ENCODE results near the gene CFLAR.

CFLAR gene

DNA sequence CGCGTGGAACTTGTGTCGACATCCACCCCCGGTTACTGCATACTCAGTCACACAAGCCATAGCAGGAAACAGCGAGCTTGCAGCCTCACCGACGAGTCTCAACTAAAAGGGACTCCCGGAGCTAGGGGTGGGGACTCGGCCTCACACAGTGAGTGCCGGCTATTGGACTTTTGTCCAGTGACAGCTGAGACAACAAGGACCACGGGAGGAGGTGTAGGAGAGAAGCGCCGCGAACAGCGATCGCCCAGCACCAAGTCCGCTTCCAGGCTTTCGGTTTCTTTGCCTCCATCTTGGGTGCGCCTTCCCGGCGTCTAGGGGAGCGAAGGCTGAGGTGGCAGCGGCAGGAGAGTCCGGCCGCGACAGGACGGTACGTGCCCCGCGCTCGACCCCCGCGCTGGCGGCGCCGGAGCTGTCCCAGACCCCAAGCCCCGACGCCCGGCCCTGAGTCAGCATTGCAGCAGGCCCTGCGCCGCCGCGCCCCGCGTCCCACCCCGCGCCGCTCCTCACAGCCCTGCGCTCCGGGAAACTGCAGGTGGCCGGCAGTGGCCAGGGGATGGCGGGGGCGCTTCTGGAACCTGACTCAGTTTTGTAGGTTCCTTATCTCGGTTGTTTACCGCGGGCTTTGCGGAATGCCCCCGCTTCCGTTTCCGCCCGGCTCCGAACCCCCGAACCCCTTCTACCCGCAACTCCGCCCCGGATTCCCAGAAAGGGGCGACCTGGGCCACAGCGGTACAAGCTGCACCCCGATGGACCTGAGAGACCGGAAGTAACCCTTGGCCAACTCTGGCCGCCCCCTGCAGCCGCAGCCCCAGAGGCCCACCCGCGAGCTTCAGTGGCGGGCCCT is at the start of gene CFLAR:
Gene CFLAR, plus strand, starts transcription at position 50 of the 844 bp plus-strand sequence. CDS start 13,702 bp downstream, outside the sequence.
- DNase-seq: peak; percentile 85

DNA sequence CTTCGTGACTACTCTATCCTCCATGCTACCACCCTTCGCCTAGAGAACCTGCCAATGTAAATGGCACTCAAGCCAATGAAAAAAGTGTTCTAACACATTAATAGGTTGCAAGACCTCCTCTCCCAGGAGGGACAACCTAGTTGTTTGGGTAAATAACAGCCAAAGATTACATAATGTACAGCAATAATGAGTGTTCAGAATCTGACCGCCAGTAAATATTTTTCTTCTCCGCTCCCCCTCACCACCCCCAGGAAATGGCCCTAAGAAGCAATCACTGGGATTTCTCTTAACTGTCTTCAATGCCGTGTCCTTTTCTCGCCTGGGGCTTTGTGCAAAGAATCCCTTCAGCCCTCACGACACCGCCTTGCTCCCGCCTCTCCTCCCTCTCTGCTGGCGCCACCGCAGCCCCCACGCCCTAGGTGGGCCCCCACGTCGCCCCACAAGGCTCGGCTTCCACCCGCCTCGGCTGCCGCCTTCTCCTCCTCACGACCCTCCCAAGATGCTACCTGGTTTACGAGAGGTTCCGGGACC is 45.0 kb upstream of the CFLAR start:
- DNase-seq: no peak

DNA sequence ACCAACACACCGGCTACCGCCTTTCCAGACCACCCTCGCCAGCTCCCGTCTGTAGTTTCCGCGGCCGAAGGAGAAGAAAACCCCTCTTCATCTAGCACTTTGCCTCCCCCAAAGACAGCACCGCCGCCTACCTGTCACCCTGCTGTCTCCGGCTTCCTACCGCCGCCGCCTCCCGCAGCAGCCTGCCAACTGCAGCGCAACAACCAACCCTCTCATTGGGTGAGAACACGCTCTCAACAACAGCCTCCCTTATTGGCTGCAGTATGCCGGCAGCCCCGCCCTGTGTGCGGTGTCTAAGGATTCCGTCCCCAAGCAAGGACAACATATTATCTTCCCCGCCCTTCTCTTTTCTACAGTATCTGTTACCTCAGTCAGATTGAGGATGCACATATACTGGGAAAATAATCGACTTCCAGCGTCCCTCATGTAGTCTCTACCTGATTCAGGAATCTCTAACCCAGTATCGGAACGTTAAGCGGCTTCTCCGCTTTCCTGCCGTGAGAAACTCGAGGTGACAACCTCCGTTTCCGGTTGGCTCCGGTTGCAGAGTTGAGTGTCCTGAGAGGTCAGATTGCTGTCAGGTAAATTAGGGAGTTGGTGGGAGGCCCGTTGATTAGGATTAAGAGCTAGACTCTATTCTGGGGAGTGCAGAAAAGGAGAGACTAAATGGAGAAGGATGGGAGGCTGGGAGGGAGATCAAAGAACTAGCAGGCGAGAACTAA is 44.3 kb upstream of the CFLAR start, which contains the start of the genes HYCC2 and NDUFB3:
Gene HYCC2, minus strand, starts transcription at position 193 of the 722 bp plus-strand sequence. CDS start 47,662 bp downstream, outside the sequence.
Gene NDUFB3, plus strand, starts transcription at position 523 of the 722 bp plus-strand sequence. CDS start 6,882 bp downstream, outside the sequence.
- DNase-seq: peak; percentile 91

DNA sequence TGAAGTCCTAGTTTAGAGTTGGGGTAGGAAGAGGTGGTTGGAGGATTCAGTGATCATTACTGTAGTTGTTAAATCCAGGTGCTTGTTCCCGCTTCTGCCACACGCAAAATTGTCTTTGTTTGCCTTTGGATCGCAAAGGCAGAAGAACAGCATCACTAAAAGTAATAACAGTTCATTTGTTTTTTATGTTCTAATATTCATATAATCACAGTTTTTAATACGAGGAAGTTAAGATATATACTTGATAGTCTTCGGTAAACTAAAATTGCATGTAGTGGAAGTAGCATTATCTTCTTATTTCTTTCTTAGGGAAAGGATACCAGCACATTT is 43.8 kb upstream of the CFLAR start:
- DNase-seq: no peak

DNA sequence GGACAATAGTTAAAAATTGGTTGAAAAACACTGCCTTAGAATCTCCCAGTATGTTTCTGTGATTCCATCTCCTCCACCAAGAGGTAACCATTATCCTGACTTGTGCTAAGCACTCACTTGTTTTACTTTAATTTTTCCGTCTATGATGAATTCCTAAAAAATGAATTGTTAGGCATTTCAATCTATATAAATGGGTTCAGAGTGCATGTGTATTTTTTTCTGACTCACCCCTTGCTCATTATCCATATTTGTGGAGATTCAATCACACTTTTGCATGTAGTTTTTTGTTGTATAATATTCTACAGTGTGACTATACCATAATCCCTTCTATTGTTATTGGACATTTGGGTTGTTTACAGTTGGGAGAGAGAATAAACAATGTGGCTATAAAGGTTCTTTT is 42.9 kb upstream of the CFLAR start:
- DNase-seq: no peak

DNA sequence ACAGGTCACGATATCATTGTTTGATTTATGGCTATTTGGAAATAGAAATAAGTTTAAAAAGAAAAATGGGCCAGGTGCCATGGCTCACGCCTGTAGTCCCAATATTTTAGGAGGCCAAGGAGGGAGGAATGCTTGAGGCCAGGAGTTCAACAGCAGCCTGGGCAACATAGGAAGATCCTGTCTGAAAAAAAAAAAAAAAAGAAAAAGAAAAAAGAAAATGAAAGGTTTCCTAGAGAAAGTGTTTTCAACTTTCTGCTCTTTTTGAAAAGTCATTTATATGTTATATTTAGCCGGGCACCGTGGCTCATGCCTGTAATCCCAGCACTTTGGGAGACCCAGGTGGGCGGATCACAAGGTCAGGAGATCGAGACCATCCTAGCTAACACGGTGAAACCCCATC is 41.0 kb upstream of the CFLAR start:
- DNase-seq: no peak

DNA sequence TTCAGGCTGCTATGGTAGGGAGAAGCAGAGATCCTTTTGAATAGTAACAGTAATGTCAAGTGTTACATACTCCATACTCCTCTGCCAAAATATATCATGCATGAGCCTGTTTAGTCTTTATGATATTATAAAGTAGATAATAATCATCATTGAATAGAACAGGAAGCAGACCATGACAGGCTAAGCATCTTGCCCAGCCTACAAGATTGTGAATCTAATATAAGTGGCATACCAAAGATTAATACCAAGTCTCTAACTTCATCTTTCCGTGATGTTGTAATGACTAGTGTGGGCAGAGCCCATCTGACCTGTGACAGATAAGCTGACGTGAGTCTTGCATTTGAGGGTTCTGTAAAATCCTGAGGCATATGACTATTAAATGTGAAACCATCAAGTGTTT is 31.1 kb upstream of the CFLAR start:
- DNase-seq: no peak

DNA sequence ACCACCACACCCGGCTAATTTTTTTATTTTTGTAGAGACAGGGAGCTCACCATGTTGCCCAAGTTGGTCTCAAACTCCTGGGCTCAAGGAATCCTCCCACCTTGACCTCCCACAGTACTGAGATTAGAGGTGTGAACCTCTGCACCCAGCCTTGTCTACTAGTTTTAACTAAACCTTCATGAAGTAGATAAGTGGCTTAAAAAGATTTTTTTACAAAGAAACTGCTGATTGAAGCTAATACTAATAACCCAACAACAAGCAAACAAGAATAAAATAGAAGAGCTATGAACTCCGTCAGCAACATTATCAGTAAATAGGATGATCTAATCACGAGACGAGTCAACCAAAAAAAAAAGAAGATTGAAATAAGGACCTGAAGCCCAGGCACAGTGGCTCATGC is 25.4 kb upstream of the CFLAR start:
- no peak for DNase-seq

DNA sequence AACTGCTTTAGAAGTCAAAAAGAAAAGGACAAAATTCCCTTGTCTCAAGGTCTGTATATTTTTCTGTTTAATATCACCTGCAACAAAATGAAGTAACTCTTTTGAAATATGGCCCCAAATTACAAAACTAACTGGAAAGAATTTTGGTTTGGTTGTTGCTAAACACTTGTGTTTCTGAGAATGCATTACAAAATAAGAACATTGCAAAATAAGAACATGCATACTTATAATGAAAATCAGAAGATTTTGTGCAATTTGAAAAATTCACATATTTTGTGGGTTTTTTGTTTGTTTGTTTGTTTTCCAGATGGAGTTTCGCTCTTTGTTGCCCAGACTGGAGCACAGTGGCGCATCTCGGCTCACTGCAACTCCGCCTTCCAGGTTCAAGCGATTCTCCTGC is 22.4 kb upstream of the CFLAR start:
- no peak for DNase-seq

DNA sequence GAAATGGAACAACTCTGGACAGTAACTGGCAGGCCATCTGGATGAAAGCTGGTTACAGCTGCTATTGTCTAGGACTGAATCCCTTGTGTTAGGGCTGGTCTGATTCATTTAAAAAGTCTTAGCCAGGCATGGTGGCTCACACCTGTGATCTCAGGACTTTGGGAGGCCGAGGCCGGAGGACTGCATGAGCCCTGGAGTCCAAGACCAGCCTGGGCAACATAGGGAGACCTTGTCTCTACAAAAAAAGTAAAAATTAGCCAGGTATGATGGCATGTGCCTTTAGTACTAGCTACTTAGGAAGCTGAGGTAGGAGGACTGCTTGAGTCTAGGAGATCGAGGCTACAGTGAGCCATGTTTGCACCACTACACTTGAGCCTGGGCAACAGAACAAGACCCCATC is 15.5 kb upstream of the CFLAR start:
- no peak for DNase-seq

DNA sequence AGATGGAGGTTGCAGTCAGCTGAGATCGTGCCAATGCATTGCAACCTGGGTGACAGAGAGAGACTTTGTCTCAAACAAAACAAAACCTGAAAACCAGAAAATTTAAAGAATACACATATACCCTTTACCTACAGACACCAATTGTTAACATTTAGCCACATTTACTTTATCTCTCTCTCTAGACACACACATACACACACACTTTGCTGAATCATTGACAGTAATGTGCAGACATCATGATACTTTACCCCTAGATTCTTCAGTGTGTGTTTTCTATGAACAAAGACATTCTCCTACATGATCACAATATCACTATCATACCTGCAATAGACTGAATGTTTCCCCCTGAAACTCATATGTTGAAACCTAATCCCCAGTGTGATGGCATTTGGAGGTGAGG is 10.2 kb upstream of the CFLAR start:
- no peak for DNase-seq

DNA sequence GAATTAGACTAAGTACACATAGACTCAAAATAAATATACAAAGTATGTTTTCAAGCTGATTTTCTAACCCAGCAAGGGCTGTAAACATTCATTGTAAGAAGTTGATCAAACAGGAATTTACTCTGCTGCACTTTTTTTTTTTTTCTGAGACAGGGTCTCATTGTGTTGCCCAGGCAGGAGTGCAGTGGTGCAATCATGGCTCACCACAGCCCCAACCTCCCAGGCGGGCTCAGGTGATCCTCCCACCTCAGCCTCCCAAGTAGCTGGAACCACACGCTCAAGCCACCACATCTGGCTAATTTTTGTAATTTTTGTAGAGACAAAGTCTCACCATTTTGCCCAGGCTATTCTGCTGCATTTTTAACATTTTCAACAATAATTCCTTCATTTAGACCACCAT is 8.3 kb upstream of the CFLAR start:
- DNase-seq: no peak

DNA sequence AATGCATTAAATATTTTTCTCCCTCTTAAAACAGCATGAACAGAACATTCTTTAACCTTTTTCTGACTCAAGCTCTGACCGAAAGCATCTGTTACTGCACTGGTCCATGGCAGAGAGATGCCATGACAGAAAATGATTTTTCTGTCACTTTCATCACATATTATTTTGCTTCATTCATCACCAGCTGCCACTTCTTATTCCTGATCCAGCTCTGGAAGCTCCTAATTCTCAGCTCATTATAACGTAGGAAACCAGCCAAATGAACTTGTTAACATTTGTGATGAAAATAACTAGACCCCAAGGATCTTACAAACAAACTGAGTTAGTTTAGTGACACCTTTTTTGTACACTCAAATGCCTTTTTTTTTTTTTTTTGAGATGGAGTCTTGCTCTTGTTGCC is 7.6 kb upstream of the CFLAR start:
- no peak for DNase-seq

DNA sequence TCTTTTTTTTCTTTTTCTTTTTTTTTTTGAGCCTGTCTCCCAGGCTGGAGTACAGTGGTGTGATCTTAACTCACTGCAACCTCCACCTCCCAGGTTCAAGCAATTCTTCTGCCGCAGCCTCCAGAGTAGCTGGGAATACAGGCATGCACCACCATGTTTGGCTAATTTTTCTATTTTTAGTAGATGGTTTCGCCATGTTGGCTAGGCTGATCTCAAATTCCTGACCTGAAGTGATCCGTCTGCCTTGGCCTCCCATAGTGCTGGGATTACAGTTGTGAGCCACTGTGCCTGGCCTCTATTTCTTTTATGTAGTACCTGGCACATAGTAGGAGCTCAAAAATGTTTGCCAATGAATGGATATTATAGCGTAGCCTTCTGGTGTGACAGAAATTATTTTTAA is 6.8 kb upstream of the CFLAR start:
- DNase-seq: no peak

DNA sequence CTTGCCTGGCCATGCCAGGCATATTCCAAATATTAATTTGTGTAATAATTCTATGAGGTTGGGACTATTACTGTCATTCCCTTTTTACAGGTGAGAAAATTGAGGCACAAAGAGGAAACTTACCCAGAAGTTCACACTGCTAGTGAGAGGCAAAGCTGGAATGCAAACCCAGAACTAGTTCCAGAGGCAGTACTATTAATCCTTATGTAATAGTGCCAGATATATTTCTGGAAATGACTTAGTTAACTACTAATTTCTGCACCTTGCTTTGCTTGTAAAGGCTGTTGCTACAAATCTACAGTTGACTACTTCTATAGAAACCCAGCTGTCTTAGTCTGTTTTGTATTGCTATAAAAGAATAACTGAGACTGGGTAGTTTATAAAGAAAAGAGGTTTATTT is 5.3 kb upstream of the CFLAR start:
- no peak for DNase-seq

DNA sequence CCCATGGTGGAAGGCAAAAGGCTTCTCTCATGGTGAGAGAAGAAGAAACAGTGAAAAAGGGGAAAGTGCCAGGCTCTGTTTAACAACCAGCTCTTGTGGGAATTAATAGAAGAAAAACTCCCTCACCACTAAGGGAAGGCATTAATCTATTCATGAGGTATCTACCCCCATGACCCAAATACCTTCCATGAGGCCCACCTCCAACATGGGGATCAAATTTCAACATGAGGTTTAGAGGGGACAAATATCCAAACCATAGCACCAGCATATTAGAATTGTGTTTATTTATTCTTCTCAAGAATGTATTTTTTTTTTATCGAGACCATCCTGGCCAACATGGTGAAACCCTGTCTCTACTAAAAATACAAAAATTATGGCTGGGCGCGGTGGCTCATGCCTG is 4.9 kb upstream of the CFLAR start:
- no peak for DNase-seq

DNA sequence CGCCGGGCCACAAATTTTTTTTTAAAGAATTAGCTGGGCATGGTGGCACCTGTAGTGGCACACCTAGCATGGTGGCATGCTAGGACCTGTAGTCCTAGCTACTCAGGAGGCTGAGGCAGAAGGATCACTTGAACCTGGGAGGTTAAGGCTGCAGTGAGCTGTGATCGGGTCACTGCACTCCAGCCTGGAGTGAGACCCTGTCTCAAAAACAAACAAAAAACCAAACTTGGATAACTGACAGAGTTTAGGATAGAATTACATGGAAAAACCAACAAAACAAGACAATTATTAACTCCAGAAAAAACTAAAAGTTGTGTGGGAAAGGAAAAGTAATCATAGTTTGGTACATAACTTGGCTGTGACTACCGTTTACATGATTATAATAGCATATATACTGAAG is 1.6 kb upstream of the CFLAR start:
- DNase-seq: no peak

DNA sequence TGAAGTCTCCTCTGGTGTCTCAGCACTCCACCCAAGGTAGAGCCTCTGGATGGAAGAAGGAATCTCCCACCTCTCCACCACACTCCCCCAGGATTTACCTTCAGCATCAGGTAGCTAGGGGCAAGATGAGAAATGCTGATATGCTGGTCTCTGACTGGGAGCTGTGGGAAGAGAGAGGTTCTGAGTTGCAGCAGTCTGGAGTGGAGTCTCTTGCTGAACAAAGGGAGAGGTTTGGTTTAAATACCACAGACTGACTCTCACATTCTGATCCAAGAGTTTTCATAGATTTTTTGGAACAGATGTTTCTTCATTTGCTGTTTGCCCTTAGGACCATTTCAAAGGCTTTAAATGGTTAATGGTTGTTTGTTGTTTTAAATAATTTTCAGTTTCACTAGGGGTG is 1.1 kb upstream of the CFLAR start:
- no peak for DNase-seq

DNA sequence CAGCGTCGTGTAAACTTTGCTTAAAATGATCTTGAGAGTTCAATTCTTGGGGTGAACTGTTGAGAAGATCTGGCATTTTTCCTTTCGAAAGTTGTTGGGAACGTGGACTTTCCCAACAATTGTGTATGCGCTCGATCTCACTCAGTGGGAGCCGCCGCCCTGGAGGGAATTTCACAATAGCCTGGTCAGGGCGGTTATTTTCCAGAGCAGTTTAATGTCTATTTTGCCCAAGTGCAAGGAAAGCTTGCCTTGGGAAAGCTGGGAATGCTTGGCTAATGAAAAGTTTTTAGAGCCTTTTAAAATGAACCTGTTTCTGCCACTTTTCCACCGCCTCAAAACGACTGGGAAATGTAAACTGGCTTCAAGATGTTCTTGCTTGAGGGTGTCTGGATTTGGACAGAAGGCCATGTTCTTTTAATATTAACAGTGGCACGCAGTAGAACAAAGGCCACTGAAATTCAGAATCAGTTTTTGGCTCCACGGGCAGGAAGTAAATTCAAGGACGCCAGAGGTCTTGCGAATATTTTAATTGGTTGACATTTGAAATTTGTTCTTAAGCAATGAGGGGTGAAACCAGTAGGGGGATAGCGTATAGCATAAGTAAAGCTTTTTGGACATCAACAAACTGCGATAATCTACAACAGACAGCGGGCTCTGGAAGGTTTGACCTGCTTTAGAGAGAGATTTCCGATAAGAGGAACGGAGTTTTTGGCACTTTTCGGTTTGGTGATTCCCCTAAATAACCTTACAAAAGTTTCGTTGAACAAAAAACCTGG is 1.2 kb downstream of the CFLAR start:
- peak; percentile 41 for DNase-seq

DNA sequence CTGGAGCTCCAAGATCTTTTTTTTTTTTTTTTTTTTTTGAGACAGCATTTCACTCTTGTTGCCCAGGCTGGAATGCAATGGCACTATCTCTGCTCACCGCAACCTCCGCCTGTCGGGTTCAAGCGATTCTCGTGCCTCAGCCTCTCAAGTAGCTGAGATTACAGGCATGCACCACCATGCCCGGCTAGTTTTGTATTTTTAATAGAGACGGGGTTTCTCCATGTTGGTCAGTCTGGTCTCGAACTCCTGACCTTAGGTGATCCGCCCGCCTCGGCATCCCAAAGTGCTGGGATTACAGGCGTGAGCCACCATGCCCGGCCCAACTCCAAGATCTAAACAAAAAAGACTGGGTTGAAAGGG is 1.8 kb downstream of the CFLAR start:
- peak; percentile 54 for DNase-seq

DNA sequence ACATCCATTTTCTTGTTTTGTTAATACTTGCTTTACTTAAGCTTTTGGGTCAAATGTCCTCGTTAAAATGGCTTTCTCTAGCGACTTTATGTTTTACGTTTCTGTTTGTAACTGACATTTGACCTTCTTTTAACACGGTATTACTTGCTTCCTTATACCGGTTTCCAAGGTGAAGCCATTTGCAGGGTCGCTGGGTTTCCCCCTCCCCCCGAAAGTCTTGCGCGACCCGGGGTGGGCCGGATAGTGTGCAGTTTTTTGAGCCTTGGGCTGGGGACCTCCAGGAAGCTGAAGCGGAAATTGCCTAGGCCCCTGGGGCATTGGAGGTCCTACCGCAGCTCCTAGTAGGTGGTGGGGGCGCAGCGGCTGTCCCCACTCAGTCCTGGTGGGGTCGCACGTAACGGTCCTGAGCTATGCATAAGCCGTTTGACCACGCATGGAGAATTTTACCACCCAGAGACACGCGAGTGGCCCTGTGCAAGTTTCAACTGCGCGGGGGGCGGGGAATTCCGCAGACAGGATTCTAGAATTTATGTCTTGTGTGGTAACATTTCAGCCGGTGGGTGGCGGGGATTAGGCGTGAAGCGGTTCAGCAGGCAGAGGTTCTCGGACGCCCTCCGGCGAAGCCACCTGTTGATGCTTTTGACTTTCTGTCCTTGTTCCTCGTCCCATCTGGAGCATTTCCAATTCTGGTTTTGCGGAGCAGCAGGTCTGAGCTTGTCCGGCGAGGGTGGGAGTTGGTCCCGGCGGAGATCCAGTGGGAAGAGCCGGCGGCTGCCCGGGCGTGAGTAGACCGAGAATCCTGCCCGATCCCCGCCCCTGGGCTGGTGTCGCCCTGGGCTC is 2.4 kb downstream of the CFLAR start:
- peak; percentile 89 for DNase-seq
